DMS153 treated with DMSO at 0.1 percent for 48 hours (cell line): Measurements from ENCODE around the gene HAUS6.
"Not testable (repeated sequence)": the region's sequence is repeated elsewhere in the genome, so short reads cannot be mapped to it uniquely, and the experiment has no call there.

Source experiments
- DNase-seq: peaks from one replicate; lab custom pipeline; 2025; ENCODE audit not compliant: unreplicated experiment; lab: John Stamatoyannopoulos, UW

HAUS6 gene

GRCh38 chr9:19116107-19116790, 13.5 kb upstream of the HAUS6 start:
- no peak for DNase-seq

DNA sequence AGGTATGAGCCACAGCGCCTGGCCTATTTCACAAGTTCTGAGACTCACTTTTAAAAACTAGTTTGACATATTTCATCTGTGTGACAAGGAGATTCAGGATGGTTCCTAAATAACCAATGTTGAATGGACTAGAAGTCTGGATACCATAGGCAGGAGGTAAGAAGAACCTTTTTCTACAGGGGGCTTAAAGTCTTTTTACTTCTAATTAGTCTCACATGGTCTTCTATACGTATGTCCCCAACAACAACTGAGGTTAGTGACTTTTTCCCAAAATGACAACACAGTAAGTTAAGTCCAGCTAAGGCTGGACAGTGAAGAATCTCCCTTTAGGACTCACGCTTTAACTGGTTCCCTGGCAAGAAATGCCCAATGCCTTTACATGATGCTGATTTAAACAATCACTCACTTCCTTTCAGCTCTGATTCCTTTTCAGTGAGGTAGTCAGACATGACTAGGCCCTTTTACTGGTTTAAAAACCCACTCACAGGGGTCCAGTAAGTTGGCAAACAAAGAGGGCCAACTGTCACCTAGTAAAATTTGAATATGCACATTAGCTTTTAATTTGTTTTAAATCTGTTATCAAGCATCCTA, 12.1 kb upstream of the HAUS6 start:
- DNase-seq = no peak

- no peak for DNase-seq
Observed at GRCh38 chr9:19113964-19114679, 11.4 kb upstream of the HAUS6 start.

- not testable (repeated sequence) for DNase-seq
Observed at GRCh38 chr9:19113064-19113611, 10.4 kb upstream of the HAUS6 start.

DNA sequence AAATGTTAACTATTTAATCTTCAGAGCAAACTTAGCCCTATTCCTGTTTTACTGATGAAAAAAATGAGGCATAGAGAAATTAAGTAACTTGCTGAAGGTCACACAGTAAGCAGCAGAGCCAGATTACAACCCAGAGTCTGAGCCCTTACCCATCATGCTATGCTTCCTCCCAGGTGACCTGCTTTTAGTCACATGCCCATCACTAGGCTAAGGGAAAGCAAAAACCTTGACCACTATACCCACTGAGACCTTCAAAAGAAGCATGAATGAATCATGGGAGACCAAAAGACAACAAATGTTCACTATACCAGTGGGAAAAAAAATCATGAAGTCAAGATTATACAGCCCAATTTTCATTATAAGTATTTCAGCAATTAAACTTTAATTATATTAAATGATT, 5.3 kb upstream of the HAUS6 start:
- no peak for DNase-seq

GRCh38 chr9:19104515-19105282, 2.0 kb upstream of the HAUS6 start:
- no peak for DNase-seq

- DNase-seq = peak; percentile 2
Observed at GRCh38 chr9:19102181-19102630, 498 bp downstream of the HAUS6 start.

DNA sequence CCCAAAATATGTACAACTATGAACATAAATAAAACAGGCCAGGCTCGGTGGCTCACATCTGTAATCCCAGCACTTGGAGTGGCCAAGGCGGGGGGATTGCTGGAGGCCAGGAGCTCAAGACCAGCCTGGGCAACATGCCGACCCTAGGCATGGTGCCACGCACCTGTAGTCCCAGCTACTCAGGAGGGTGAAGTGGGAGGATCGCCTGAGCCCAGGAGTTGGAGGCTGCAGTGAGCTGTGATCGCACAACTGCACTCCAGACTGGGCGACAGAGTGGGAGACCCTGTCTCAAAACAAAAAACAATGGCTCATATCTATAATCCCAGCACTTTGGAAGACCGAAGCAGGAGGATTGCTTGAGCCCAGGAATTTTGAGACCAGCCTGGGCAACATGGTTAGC, 1.5 kb downstream of the HAUS6 start:
- no peak for DNase-seq

GRCh38 chr9:19097431-19097830, 5.3 kb downstream of the HAUS6 start:
- not testable (repeated sequence) for DNase-seq

DNA sequence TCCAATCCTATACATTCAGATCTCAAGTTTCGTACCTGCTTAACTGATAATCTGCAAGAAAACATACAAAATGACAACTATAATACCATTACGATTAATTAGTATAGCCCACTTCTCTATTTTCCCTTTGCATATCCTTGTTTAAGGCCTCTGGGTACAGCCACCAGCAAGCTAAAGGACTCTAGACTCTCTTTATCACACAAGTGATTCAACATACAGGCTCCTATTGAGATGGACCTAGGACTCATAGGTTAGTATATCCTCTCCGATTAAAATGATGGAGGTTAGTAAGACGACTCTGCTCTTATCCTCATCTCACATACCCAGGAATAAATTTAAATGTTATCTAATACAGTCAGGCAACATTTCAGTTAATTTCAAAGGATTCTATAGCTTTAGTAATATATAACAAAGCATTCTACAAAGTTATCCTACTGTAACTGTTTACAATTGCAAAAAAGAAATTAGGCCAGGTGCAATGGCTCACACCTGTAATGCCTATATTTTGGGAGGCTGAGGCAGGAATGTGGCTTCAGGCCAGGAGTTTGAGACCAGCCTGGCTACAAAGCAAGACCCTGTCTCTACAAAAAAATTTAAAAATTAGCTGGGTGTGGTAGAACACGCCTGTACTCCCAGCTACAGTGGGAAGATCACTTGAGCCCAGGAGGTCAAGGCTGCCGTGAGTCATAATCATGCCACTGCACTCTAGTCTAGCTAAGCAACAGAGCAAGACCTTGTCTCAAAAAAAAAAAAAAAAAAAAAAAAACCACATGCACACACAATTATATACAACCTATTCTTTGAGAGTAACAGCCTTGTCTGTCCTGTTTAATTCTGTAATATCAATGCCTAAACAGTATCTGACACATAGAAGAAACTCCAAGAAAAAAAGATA, 15.4 kb downstream of the HAUS6 start:
- DNase-seq = no peak

DNA sequence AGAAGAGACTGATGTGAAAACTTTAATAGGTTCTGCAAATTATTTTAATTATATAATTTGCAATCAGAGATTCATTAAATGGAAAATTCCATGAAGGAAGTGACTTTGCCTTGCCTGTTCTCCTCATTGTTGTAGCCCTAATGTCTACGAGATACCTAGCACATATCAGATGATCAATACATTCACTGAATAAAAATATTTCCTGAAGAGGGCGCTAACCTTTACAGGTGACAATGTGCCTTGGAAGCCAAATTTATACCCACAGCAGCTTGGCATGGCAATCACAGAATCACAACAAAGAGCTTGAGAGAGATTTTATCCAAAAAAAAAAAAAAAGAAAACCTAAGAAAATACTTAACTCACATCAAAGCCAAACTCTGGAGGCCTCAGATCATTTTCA, 17.4 kb downstream of the HAUS6 start:
- no peak for DNase-seq

GRCh38 chr9:19074836-19075235, 27.9 kb downstream of the HAUS6 start:
- DNase-seq = no peak

DNA sequence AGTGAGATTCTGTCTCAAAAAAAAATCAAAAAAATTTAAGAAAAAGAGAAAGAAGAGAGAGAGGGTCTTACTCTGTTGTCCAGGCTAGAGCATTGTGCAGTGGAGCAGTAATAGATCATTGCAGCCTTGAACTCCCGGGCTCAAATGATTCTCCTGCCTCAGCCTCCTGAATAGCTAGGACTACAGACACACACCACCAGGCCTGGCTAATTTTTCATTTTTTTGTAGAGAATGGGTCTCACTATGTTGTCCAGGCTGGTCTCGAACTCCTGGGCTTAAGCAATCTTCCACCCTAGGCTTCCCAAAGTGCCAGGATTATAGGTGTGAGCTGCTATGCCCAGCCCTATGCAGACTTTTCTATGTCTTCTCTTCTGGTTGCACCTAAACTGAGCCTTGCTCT, 28.5 kb downstream of the HAUS6 start:
- no peak for DNase-seq

DNA sequence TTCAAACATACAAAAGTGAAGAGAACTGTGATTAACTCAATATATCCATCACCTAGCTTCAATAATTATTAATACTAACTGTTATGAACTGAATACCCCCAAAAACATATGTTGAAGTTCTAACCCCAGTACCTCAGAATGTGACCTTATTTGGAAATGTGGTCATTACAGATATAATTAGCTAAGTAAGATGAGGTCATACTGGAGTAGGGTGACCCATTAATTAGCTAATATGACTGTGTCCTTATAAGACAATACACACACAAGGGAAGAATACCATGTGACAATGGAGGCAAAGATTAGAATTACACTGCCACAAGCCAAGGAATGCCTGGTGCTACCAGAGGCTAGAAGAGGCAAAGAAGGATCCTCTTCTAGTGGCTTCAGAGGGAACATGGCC, 45.7 kb downstream of the HAUS6 start:
- DNase-seq = no peak

DNA sequence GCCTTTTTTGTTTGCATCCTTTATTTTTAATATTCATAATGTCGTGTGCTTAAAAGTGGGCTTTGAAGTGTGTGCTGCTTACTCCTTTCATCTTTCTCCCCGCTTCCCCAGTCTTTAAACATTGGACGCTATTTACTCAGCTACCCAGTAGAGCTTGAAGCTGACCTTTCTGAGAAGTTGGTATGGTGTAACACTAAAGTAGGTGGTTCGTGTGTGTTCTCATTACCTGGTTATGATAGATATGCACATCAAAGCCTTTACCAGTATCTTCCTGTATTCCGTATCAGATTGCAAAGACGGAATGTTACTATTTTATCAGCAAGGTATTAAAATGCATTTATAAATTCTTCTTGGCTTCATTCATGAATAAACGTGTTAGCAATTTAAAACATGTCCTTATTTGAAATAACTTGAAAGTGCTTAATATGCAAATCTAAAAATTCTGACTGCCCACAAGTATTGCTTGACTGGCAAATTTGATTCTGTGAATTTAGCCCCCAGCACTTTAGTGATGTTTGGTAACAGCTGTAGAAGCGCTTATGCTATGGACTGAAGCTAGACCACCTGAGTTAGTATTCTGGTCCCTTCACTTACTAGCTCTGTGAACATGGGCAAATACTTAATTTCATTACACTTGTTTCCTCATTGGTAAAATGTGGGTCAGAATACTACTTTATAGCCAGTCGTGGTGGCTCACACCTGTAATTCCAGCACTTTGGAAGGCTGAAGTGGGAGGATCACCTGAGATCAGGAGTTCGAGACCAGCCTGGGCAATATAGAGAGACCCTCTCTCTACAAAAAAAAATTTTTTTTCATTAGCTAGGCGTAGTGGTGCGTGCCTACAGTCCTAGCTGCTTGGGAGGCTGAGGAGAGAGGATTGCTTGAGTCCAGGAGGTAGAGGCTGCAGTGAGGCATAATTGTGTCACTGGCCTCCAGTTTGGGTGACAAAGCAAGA, 51.8 kb downstream of the HAUS6 start:
- no peak for DNase-seq

GRCh38 chr9:19049917-19050636, 52.6 kb downstream of the HAUS6 start:
- DNase-seq = no peak

DNA sequence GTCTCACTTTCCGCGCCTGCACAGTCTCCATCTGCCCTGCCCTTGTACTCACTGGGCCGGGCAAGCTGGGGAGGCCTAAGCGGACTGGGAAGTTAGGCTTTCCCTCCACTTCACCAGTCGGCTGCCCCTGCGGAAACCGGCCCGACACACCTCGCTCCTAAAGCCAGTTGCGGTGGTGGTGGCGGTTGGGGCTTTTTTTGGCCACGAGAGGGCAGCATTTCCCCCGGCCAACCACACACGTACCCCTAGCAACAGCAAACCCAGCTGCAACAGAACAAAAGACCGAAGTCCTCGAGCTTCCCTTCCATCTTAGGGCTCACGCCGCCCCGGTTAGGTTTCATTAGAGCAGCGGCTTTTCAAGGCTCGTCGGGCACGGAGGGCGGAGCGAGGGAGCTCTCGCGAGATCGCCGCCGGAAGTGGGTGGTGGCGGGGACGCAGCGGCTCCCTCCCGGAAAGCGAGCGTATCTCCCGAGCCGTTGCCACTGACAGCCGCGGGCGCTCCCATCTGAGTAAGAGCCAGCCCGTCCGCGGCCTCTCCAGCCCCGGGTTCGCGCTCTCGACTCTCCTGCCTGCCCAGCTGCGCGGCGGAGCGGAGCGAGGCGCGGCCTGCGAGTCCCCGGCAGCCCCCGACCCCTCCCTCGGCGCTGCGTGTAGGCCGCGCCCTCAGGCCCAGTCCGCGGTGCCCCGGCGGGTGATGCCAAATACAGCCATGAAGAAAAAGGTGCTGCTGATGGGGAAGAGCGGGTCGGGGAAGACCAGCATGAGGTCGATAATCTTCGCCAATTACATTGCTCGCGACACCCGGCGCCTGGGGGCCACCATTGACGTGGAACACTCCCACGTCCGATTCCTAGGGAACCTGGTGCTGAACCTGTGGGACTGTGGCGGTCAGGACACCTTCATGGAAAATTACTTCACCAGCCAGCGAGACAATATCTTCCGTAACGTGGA, 53.5 kb downstream of the HAUS6 start, which contains the start of gene RRAGA:
Gene RRAGA (plus strand): TSS at position 462 of the 951 bp plus-strand sequence. CDS start 233 bp downstream, at position 695.
- DNase-seq = peak; percentile 92
